LNCAP (cell line): ENCODE results near the gene PTPRN2.

Experiments
- CTCF ChIP-seq: fragments of 450-650 bp; IDR thresholded peaks from 2 replicates; pipeline ENCODE4 v1.5.1; 2017; ENCODE audit warnings: mild to moderate bottlenecking

The PTPRN2 gene

DNA sequence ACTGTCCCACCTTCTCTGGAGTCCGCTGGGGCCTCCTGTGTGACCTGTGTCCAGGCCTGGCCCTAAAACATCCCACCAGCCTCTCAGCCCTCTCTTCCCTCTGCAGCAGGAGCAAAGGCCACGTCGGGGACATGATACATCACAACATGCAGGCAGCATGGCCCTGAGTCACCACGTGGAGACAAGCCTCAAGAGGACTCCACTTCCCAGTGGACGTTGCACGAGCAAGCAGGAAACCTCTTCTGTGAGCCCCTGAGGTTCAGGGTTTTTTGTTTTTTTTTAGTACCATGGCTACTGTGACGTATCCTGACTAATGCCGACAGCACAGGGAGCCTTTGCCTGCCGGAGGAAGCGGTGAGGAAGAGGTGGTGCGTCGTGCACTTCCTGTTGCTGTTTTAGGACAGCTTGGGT lies 1084.9 kb downstream of the PTPRN2 start:
- no peak for TF ChIP-seq CTCF

GRCh38 chr7:157501581-157501980 lies 1086.0 kb downstream of the PTPRN2 start:
- no peak for TF ChIP-seq CTCF

- TF ChIP-seq CTCF: no peak
Measured at GRCh38 chr7:157500171-157500960, 1087.3 kb downstream of the PTPRN2 start.

GRCh38 chr7:157499835-157500153 lies 1087.8 kb downstream of the PTPRN2 start:
- no peak for TF ChIP-seq CTCF

GRCh38 chr7:157499121-157499834 lies 1088.3 kb downstream of the PTPRN2 start:
- TF ChIP-seq CTCF: no peak

- TF ChIP-seq CTCF: no peak
Measured at GRCh38 chr7:157498657-157499056, 1089.0 kb downstream of the PTPRN2 start.

- no peak for TF ChIP-seq CTCF
Measured at GRCh38 chr7:157497744-157498651, 1089.6 kb downstream of the PTPRN2 start.
